HPDE6-E6E7 (cell line): ENCODE measurements around the gene SPTB.

Experiments
- DNase-seq: peaks from one replicate; pipeline ENCODE4 v3.0.0; 2011; ENCODE audit warnings: missing footprints; ENCODE audit errors: extremely low spot score

SPTB gene

GRCh38 chr14:64850369-64851137, 29.2 kb downstream of the SPTB start:
- DNase-seq = no peak

- DNase-seq = no peak
These were observed 29.8 kb downstream of the SPTB start for GRCh38 chr14:64849940-64850339.

GRCh38 chr14:64848239-64848638, 31.5 kb downstream of the SPTB start:
- DNase-seq = no peak

- DNase-seq = no peak
These were observed 33.4 kb downstream of the SPTB start for GRCh38 chr14:64846319-64846718.

GRCh38 chr14:64845878-64846277, 33.8 kb downstream of the SPTB start:
- no peak for DNase-seq

- DNase-seq = no peak
These were observed 34.7 kb downstream of the SPTB start for GRCh38 chr14:64844969-64845536.

- DNase-seq = no peak
These were observed 35.4 kb downstream of the SPTB start for GRCh38 chr14:64844272-64844671.

GRCh38 chr14:64843548-64843947, 36.2 kb downstream of the SPTB start:
- DNase-seq = no peak

- DNase-seq = no peak
These were observed 37.6 kb downstream of the SPTB start for GRCh38 chr14:64841772-64842750.

- DNase-seq = peak; percentile 67
These were observed 38.5 kb downstream of the SPTB start for GRCh38 chr14:64841121-64841651.

GRCh38 chr14:64838656-64839055, 41.1 kb downstream of the SPTB start:
- peak; percentile 23 for DNase-seq

GRCh38 chr14:64835431-64835830, 44.3 kb downstream of the SPTB start:
- no peak for DNase-seq

GRCh38 chr14:64834965-64835364, 44.7 kb downstream of the SPTB start:
- DNase-seq = no peak

GRCh38 chr14:64831419-64831818, 48.3 kb downstream of the SPTB start:
- DNase-seq = no peak

GRCh38 chr14:64830961-64831360, 48.7 kb downstream of the SPTB start:
- DNase-seq = no peak

- no peak for DNase-seq
These were observed 51.6 kb downstream of the SPTB start for GRCh38 chr14:64828071-64828470.

GRCh38 chr14:64826845-64827244, 52.9 kb downstream of the SPTB start:
- DNase-seq = no peak

- no peak for DNase-seq
These were observed 53.4 kb downstream of the SPTB start for GRCh38 chr14:64826333-64826732.

- no peak for DNase-seq
These were observed 54.2 kb downstream of the SPTB start for GRCh38 chr14:64825509-64825908.

- DNase-seq = no peak
These were observed 54.7 kb downstream of the SPTB start for GRCh38 chr14:64825006-64825405.

- no peak for DNase-seq
These were observed 55.2 kb downstream of the SPTB start for GRCh38 chr14:64824471-64824870.

- DNase-seq = peak; percentile 88
These were observed 56.3 kb downstream of the SPTB start for GRCh38 chr14:64823305-64823861.
